HG03457 (cell line): ENCODE data around the gene PPP1R13B.

ENCODE experiments used
- ATAC-seq: cut with Tn5 transposase; IDR thresholded peaks from one replicate; pipeline ENCODE4 v1.9.1; 2021; ENCODE audit warnings: moderate number of reproducible peaks; ENCODE audit not compliant: unreplicated experiment

The PPP1R13B gene

GRCh38 chr14:103732868-103733620, 114.3 kb downstream of the PPP1R13B start:
- ATAC-seq = no peak

- no peak for ATAC-seq
Observed at GRCh38 chr14:103731916-103732867, 115.2 kb downstream of the PPP1R13B start.

- ATAC-seq = no peak
Observed at GRCh38 chr14:103731481-103731880, 115.9 kb downstream of the PPP1R13B start.

- ATAC-seq = no peak
Observed at GRCh38 chr14:103730490-103731035, 116.8 kb downstream of the PPP1R13B start.

GRCh38 chr14:103729496-103730448, 117.6 kb downstream of the PPP1R13B start:
- no peak for ATAC-seq

GRCh38 chr14:103728721-103729120, 118.7 kb downstream of the PPP1R13B start:
- no peak for ATAC-seq

GRCh38 chr14:103728141-103728540, 119.2 kb downstream of the PPP1R13B start:
- no peak for ATAC-seq

GRCh38 chr14:103727313-103727980, 119.9 kb downstream of the PPP1R13B start:
- ATAC-seq = no peak

GRCh38 chr14:103726474-103726873, 120.9 kb downstream of the PPP1R13B start:
- ATAC-seq = no peak

- no peak for ATAC-seq
Observed at GRCh38 chr14:103725739-103726395, 121.5 kb downstream of the PPP1R13B start.

GRCh38 chr14:103725001-103725682, 122.2 kb downstream of the PPP1R13B start:
- no peak for ATAC-seq

GRCh38 chr14:103724116-103724515, 123.3 kb downstream of the PPP1R13B start:
- ATAC-seq = no peak

GRCh38 chr14:103723748-103724081, 123.7 kb downstream of the PPP1R13B start:
- ATAC-seq = no peak

GRCh38 chr14:103721334-103722120, 125.8 kb downstream of the PPP1R13B start:
- no peak for ATAC-seq

GRCh38 chr14:103719751-103720150, 127.6 kb downstream of the PPP1R13B start:
- no peak for ATAC-seq

GRCh38 chr14:103718572-103718971, 128.8 kb downstream of the PPP1R13B start:
- no peak for ATAC-seq

- ATAC-seq = no peak
Observed at GRCh38 chr14:103716899-103717411, 130.4 kb downstream of the PPP1R13B start.
